Measurements from ENCODE around the gene AIRE. TPM values are rescaled to one million over a fixed set of nuclear protein-coding genes. Genes with fewer than 3 reads are reported as not detected.

Gene AIRE
- total RNA-seq, 2 donors from 2014 or later: not detected

- no peak for DNase-seq (ENCODE audit: low spot score in 2 of 2)
- Mint-ChIP-seq H3K36me3 (no peaks in the 10 kb centered on the region), H3K9me3 (no peaks in the 10 kb centered on the region), H3K27ac (no peak overlapping the region)
- no peak for ATAC-seq
Measured at GRCh38 chr21:44286716-44287632, 1.3 kb downstream of the AIRE start.

DNA sequence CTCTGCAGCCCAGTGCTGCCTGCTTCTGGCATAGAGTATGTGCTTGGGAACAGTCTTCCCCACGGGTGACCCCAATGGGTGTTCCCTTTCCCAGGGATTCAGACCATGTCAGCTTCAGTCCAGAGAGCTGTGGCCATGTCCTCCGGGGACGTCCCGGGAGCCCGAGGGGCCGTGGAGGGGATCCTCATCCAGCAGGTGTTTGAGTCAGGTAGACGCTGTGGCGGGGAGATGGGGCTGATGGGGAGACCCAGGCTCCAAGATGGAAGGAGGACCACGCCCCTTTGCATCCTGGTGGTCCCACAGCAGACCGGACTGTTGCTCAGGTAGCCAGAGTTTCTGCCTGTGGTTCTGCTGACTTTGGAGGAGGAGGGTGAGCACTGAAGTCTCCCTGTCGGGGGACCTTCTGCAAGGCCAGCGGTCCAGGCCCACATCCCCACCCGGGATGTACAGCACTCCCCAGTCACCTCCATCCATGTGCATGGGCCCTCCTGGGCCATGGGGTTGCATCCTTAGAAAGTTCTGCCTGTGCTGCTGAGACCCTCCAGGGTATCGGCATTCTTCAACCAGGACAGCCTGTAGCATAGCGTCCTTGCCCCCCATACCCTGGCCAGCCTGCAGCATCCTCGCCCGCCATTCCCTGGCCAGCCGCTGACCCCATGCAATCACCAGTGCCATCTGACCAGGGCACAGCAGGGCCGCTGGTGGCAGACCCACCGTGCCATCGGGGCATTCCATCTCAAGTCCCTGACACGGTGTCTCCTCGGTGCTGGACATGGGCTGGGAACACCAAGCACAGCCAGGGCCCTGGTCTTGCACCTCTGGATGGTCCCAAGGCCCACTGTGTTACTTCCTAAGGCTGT is 2.8 kb downstream of the AIRE start:
- H3K27ac Mint-ChIP-seq: no peak overlapping the region
- H3K9me3 Mint-ChIP-seq: no peaks in the 10 kb centered on the region
- DNase-seq (ENCODE audit: low spot score in 2 of 2) (no peak), ATAC-seq (no peak)
- H3K36me3 Mint-ChIP-seq: no peaks in the 10 kb centered on the region

DNA sequence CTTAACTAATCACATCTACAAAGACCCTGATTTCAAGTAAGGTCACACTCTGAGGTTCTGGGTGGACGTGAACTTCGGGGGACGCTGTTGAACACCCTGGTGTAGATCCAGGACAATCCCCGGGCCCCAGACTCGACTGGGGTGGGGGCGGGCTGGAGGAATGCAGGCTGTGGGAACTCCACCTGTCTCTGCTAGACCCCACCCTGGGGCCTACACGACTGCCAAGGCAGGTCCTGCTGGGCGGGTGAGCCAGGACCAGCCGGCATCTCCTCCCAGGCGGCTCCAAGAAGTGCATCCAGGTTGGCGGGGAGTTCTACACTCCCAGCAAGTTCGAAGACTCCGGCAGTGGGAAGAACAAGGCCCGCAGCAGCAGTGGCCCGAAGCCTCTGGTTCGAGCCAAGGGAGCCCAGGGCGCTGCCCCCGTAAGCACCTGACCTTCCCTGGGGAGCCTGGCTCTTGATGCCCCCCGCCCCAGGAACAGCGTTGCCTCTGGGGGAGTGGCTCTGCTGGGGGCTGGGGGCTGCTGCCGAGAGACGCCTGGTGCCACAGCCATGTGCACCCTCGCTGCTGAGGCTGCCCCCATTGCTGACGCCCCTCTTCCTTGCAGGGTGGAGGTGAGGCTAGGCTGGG is 3.8 kb downstream of the AIRE start:
- no peak for ATAC-seq
- no peak for DNase-seq (ENCODE audit: low spot score in 2 of 2)
- Mint-ChIP-seq H3K27ac (no peak overlapping the region), H3K9me3 (no peaks in the 10 kb centered on the region), H3K36me3 (no peaks in the 10 kb centered on the region)

- H3K9me3 Mint-ChIP-seq: no peaks in the 10 kb centered on the region
- DNase-seq (ENCODE audit: low spot score in 2 of 2) (no peak), ATAC-seq (no peak)
- H3K27ac Mint-ChIP-seq: peak overlapping the region in 1 of 2 donors; percentile 44
- no peaks in the 10 kb centered on the region for H3K36me3 Mint-ChIP-seq
Measured at GRCh38 chr21:44290327-44291077, 4.8 kb downstream of the AIRE start.

- DNase-seq (ENCODE audit: low spot score in 2 of 2): no peak
- H3K9me3 Mint-ChIP-seq: no peaks in the 10 kb centered on the region
- H3K27ac Mint-ChIP-seq: no peak overlapping the region
- no peaks in the 10 kb centered on the region for H3K36me3 Mint-ChIP-seq
- ATAC-seq: no peak
Measured at GRCh38 chr21:44291078-44291935, 5.6 kb downstream of the AIRE start.

DNA sequence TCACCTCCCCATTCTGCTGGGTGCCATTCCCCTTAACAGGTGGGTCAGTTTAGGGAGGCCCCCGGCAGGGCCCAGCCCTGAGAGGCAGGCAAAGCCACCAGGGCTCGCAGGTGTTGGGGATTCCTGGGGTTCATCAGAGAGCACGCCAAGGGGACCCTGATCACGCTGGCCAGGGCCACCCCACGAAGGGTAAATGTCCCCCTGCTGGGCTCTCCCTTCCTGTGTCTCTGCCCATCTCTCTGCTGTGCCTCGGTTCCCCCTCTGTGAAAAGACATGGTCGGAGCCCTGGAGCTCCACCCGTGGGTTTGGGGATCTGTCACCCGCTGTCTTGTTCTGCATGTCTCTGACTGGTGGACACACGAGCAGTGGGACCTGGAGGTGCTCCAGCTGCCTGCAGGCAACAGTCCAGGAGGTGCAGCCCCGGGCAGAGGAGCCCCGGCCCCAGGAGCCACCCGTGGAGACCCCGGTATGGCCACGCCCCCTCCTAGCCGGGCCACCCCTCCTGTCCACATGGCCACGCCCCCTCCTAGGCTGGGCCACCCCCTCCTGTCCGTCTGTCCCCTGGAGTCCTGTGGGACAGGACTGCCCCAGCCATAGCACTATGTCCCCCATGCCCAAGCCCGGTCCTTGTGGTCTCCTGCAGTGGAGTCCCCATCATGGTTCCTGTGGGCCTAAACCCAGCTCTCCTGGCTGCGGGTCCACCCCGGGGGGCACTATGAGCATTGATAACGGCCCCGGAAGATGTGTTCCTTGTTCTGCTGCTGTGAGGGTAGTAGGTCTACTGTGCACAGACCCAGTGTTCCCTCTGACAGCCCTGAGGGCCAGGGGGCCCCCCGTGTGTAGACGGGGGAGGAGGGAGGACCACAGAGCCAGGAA is 6.5 kb downstream of the AIRE start:
- ATAC-seq (no peak), DNase-seq (ENCODE audit: low spot score in 2 of 2) (no peak)
- Mint-ChIP-seq H3K9me3 (no peaks in the 10 kb centered on the region), H3K36me3 (no peaks in the 10 kb centered on the region), H3K27ac (no peak overlapping the region)

DNA sequence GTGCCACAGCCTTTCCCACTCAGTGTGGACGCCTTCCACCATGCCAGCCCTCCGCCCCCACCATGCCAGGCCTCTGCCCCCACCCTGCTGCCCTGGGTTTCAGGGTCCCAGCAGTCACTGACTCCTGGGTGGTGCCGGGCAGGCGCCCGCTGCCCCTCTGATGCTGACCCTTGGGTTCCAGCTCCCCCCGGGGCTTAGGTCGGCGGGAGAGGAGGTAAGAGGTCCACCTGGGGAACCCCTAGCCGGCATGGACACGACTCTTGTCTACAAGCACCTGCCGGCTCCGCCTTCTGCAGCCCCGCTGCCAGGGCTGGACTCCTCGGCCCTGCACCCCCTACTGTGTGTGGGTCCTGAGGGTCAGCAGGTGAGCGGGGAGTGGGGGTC is 7.1 kb downstream of the AIRE start:
- H3K27ac Mint-ChIP-seq: no peak overlapping the region
- no peak for ATAC-seq
- H3K36me3 Mint-ChIP-seq: no peaks in the 10 kb centered on the region
- DNase-seq (ENCODE audit: low spot score in 2 of 2): no peak
- H3K9me3 Mint-ChIP-seq: no peaks in the 10 kb centered on the region

DNA sequence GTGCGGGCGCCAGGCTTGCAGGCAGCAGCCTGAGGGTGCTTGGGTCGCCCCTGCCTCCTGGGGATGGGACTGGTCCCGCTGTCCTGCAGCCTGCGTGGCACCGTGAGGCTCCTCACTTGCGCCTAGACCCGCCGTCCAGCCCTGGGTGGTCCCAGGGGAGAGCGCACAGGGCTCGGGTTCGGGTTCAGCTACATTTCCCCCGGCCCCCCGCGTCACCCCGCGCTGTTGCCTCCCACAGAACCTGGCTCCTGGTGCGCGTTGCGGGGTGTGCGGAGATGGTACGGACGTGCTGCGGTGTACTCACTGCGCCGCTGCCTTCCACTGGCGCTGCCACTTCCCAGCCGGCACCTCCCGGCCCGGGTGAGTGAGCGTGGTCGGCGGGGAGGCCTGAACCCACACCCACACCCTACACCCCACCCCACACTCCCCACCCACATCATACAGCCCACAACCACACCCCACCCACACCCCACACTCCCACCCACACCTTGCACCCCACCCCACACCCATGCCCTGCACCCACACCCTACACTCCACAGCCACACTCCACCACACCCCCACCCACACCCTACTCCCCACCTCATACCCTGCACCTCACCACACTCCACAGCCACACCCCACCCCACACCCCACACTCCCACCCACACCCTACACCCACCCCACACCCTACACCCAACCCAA is 8.0 kb downstream of the AIRE start:
- no peaks in the 10 kb centered on the region for H3K36me3 Mint-ChIP-seq
- DNase-seq (ENCODE audit: low spot score in 2 of 2) (no peak), ATAC-seq (no peak)
- H3K9me3 Mint-ChIP-seq: no peaks in the 10 kb centered on the region
- no peak overlapping the region for H3K27ac Mint-ChIP-seq

- no peaks in the 10 kb centered on the region for H3K9me3 Mint-ChIP-seq
- ATAC-seq (no peak), DNase-seq (ENCODE audit: low spot score in 2 of 2) (no peak)
- no peak overlapping the region for H3K27ac Mint-ChIP-seq
- no peaks in the 10 kb centered on the region for H3K36me3 Mint-ChIP-seq
Measured at GRCh38 chr21:44294391-44295162, 8.9 kb downstream of the AIRE start.

DNA sequence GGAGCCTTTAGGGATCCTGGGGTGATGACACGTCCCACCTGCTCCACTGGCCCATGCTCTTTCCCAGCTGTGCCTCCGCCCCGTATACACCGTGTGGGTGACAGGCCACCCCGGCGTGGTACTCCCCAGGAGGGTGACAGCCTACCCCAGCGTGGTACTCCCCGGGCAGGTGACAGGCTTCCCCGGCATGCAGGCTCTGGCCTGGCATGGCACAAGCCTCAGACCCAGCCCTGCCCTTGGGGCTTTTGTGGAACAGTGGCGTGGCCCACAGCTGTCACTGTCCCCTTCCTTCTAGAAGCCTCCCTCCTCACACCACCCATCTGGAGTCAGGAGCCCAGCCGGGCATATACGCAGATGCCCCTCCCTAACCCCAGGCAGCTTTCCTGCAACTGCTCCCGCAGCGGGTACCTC is 9.5 kb downstream of the AIRE start:
- Mint-ChIP-seq H3K27ac (no peak overlapping the region), H3K9me3 (no peaks in the 10 kb centered on the region), H3K36me3 (no peaks in the 10 kb centered on the region)
- ATAC-seq: no peak
- no peak for DNase-seq (ENCODE audit: low spot score in 2 of 2)

DNA sequence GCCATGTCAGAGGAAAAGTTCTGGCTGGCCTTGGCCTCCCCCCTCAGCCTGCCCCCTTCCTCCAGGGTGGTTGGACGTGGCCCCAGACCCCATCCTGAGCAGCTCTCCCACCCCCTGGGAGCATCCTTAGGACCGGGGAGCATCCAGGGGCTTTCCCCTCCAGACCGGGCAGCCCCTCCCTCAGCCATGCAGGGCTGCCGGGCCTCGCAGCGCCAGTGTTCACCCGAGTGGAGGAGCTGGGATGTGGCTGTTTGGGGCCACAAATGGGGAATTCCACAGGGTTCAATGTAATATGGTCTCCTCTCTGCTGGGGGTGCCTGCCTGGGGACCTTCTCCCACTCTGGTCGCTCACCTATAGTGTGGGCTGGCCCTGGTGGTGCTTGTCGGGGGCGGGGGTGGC is 10.0 kb downstream of the AIRE start:
- Mint-ChIP-seq H3K36me3 (no peaks in the 10 kb centered on the region), H3K9me3 (no peaks in the 10 kb centered on the region), H3K27ac (no peak overlapping the region)
- DNase-seq (ENCODE audit: low spot score in 2 of 2) (no peak), ATAC-seq (no peak)

DNA sequence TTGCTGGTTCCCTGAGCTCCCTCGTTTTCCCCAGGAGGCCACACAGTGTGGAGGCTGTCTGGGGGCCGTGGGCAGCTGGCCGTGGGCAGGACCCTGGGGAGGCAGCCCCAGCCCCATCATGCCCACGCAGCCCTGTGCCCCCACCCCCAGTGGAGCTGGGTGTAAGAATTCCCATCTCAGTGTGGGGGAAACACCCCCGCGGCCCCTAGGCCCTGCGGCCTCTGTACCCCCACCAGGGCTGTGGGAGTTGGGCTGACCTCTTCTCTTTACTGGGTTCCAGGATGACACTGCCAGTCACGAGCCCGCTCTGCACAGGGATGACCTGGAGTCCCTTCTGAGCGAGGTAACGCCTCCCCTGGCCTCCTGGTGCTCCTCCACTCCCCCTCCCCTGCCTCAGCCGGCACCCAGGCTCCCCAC is 10.4 kb downstream of the AIRE start:
- ATAC-seq: no peak
- no peak overlapping the region for H3K27ac Mint-ChIP-seq

DNA sequence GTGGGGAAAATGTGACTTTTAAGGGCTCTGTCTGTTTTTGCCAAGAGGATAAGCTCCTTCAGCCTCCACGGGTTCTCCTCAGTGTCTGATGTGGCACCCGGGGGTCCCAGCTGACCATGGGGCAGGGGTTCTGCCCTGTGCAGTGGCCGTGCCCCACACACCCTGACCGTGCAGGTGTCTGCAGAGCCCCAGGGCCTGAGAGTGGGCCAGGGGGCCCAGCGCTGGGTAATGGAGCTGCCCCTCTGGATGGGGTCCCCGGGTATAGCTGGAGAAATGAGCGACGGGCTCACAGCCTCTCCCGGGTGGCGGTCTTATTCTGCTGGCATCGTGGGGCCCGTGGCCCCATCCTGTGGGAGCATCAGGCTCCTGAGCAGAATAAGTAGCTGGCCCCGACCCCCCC is 11.2 kb downstream of the AIRE start:
- ATAC-seq (no peak), DNase-seq (ENCODE audit: low spot score in 2 of 2) (no peak)
- Mint-ChIP-seq H3K27ac (no peak overlapping the region), H3K36me3 (no peaks in the 10 kb centered on the region), H3K9me3 (no peaks in the 10 kb centered on the region)

More for the DNA sequence above, 10.4 kb downstream of the AIRE start:
- no peak for DNase-seq (ENCODE audit: low spot score in 2 of 2)
- no peaks in the 10 kb centered on the region for H3K9me3 Mint-ChIP-seq
- no peaks in the 10 kb centered on the region for H3K36me3 Mint-ChIP-seq
